KOPT-K1 (cell line): ENCODE measurements around the gene XAGE1B.
"Not testable (repeated sequence)": the region's sequence is repeated elsewhere in the genome, so short reads cannot be mapped to it uniquely, and the experiment has no call there.

ENCODE experiments used
- H3K27ac ChIP-seq: fragments of 200-600 bp; sonication (generic); 2 replicates; pipeline ENCODE4 v1.5.1; 2016; ENCODE audit warnings: antibody characterized with exemption, mild to moderate bottlenecking, low read depth, low read length; ENCODE audit not compliant: poor library complexity, severe bottlenecking
- H3K36me3 ChIP-seq: fragments of 200-600 bp; sonication (generic); 2 replicates; pipeline ENCODE4 v1.5.1; 2017; ENCODE audit warnings: antibody characterized with exemption, mild to moderate bottlenecking, low read length, moderate library complexity; ENCODE audit not compliant: insufficient read depth
- H3K9me3 ChIP-seq: fragments of 200-600 bp; sonication (generic); 2 replicates; pipeline ENCODE4 v1.5.1; 2017; ENCODE audit warnings: antibody characterized with exemption, low read length, mild to moderate bottlenecking; ENCODE audit not compliant: insufficient read depth, poor library complexity, severe bottlenecking

Gene XAGE1B

GRCh38 chrX:52516987-52517325 lies at the start of gene XAGE1B:
XAGE1B (minus strand) TSS chrX:52517063; CDS start chrX:52515527, 1,536 bp downstream.
- H3K9me3 ChIP-seq, H3K36me3 ChIP-seq, H3K27ac ChIP-seq: not testable (repeated sequence)

- Histone ChIP-seq H3K27ac (no peak overlapping the region), H3K9me3 (no peaks in the 10 kb centered on the region), H3K36me3 (no peaks in the 10 kb centered on the region)
Observed at GRCh38 chrX:52563105-52563504, 46.2 kb upstream of the XAGE1B start.

- Histone ChIP-seq H3K36me3 (no peaks in the 10 kb centered on the region), H3K9me3 (no peaks in the 10 kb centered on the region), H3K27ac (no peak overlapping the region)
Observed at GRCh38 chrX:52558140-52558539, 41.3 kb upstream of the XAGE1B start.

GRCh38 chrX:52556741-52557140 lies 39.9 kb upstream of the XAGE1B start:
- no peaks in the 10 kb centered on the region for H3K9me3 ChIP-seq
- no peaks in the 10 kb centered on the region for H3K36me3 ChIP-seq
- no peak overlapping the region for H3K27ac ChIP-seq

GRCh38 chrX:52553995-52554642 lies 37.3 kb upstream of the XAGE1B start:
- Histone ChIP-seq H3K9me3 (no peaks in the 10 kb centered on the region), H3K36me3 (no peaks in the 10 kb centered on the region), H3K27ac (no peak overlapping the region)

DNA sequence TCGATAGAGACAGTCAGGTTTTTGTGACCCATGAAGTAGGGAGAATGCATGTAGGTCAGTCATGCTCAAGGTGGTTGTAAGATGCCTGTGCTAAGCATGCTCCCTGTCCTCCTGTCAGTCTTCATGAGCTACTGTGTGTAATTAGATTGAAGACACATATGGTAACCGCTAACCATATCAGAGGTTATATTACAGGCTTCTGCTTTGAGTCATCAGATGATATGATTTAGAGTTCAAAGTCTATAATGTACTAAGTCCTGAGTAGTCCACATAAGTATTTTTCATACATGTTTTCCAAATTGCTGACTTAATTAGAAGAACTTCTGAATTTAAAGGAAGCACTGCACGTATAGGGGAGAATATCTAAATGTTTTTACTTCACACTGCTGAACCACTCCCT lies 31.9 kb upstream of the XAGE1B start:
- H3K27ac ChIP-seq, H3K9me3 ChIP-seq, H3K36me3 ChIP-seq: not testable (repeated sequence)

DNA sequence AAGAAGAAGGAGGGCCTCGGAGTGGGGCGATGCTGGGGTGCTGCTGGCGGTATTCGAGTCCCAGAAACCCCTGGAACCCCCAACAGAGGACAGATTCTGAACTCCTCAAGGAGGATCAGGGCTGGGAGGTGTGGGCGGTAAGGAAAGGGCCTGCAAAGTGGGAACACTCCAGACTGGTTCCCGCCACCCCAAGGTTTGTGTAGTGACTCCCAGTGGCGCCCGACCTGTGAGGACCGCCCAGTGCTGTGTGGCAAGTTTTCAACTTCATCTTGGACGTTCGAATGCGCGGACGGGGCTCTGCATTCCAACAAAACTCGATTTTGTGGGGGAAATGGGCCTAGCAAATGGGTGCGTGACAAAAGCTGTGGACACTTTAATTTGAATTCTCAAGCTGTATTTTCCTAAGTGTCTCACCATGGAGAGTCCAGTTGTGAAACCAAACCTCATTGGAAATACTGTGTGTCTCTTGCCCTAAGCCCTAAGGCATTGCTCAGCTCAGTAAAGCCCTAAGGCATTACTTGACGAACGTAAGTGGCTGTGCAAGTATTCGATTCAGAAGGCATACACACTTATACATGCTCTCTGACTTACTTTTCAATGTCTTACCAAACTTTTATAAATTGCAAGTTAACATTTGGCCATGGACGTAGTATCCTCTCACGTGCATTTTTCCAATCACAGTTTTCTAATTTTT lies 27.4 kb upstream of the XAGE1B start:
- Histone ChIP-seq H3K27ac (no peak overlapping the region), H3K36me3 (no peaks in the 10 kb centered on the region), H3K9me3 (no peaks in the 10 kb centered on the region)

- Histone ChIP-seq H3K9me3 (no peaks in the 10 kb centered on the region), H3K36me3 (no peaks in the 10 kb centered on the region), H3K27ac (no peak overlapping the region)
Observed at GRCh38 chrX:52542311-52542710, 25.4 kb upstream of the XAGE1B start.

GRCh38 chrX:52541051-52541450 lies 24.2 kb upstream of the XAGE1B start:
- H3K9me3 ChIP-seq, H3K27ac ChIP-seq, H3K36me3 ChIP-seq: not testable (repeated sequence)

- H3K36me3 ChIP-seq, H3K9me3 ChIP-seq, H3K27ac ChIP-seq: not testable (repeated sequence)
Observed at GRCh38 chrX:52516110-52516986, 515 bp downstream of the XAGE1B start.

DNA sequence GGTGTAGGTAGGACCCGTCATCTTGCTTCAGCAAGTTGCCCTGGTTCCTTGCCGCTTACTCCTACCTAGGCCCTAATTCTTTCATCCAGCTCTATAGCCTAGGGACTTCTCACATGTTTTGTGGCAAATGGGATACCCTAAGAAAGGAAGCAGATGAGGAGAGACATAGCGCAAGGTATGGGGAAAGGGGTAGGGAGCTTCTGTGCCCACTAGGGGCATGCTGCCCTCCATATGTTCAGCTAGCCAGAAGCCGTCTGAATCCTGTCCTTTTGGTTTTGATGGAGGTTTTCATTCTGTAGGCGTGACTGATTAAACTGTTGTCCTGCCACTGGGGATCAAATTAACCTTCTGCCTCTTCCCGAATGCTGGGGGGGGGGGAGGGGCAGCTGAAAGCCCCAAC lies 5.7 kb downstream of the XAGE1B start:
- H3K36me3 ChIP-seq, H3K27ac ChIP-seq, H3K9me3 ChIP-seq: not testable (repeated sequence)

DNA sequence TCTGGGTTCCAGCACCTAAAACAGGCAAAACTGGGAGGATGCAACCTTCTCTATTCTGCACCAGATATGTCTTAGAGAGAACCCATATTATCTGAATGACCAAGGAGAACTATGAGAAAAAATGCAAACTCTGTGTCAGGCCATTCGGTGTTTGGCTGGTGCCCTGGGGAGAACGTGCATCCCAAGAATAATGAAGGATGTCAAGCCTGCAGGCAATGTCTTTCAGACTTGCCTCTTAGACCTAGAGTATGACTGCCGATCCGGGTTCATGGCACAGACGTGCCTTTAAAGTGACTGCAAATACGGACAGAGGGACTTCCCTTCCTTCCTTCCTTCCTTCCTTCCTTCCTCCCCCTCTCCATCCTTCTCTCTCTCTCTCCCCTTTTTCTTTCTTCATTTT lies 6.9 kb downstream of the XAGE1B start:
- no peak overlapping the region for H3K27ac ChIP-seq
- no peaks in the 10 kb centered on the region for H3K9me3 ChIP-seq
- H3K36me3 ChIP-seq = no peaks in the 10 kb centered on the region

- H3K9me3 ChIP-seq = no peaks in the 10 kb centered on the region
- no peak overlapping the region for H3K27ac ChIP-seq
Observed at GRCh38 chrX:52507331-52507730, 9.5 kb downstream of the XAGE1B start.

DNA sequence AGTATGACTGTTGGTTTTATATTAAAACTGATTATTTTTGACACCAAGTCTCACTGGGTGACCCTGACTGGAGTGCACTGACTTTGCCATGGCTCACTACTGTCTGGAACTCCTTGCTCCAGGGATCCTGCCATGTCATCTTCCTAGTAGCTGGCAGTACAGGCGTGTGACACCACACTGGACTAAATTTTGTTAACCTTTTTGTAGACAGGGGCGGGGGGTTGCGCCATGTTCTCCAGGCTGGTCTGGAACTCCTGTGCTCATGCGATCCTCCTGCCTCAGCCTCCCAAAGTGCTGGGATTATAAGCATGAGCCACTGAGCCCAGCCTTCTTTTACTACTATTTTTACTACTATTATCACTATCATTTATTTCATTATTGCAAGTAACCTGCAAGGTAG lies 12.3 kb downstream of the XAGE1B start:
- Histone ChIP-seq H3K27ac (no peak overlapping the region), H3K36me3 (no peaks in the 10 kb centered on the region), H3K9me3 (no peaks in the 10 kb centered on the region)

More at GRCh38 chrX:52507331-52507730, 9.5 kb downstream of the XAGE1B start:
- no peaks in the 10 kb centered on the region for H3K36me3 ChIP-seq

- not testable (repeated sequence) for H3K36me3 ChIP-seq, H3K9me3 ChIP-seq
Observed at GRCh38 chrX:52501362-52501761, 15.5 kb downstream of the XAGE1B start.

More at GRCh38 chrX:52501362-52501761, 15.5 kb downstream of the XAGE1B start:
- H3K27ac ChIP-seq = not testable (repeated sequence)
